Hepatocyte (in vitro differentiated cells): ENCODE measurements around the gene GSAP.

ENCODE experiments used
- EZH2 ChIP-seq: fragments of 200-600 bp; sonication (generic); IDR thresholded peaks from 2 replicates; pipeline ENCODE4 v1.6.1; 2016; ENCODE audit warnings: antibody characterized with exemption, mild to moderate bottlenecking, borderline replicate concordance
- EZH2phosphoT487 ChIP-seq: fragments of 200-600 bp; sonication (generic); IDR thresholded peaks from one replicate; pipeline ENCODE4 v1.6.1; 2018; ENCODE audit warnings: antibody characterized with exemption, mild to moderate bottlenecking, low read depth, moderate library complexity; ENCODE audit not compliant: unreplicated experiment, severe bottlenecking
- TF ChIP-seq, protein P1 (sequence below): fragments of 200-600 bp; sonication (generic); IDR thresholded peaks from 2 replicates; pipeline ENCODE4 v1.5.1; 2016; ENCODE audit warnings: antibody characterized with exemption, mild to moderate bottlenecking; ENCODE audit not compliant: poor library complexity

DNA sequence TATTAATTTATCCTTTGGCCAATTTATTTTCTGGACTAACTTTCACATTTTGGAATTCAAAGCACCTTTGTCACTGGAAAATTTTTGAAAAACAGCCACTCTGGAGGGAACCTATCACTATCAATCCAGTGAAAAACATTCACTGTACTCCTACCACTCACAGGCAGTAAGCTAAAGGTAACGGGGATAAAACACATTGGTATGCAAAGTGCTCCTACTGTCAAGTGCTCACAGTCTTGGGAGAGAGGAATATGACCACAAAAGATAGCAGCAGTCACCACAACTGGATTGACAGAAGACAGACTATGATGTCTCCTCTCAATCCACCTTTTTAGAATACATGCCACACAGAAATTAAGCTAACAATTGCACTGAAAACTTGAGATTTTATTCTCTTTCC lies 13.3 kb downstream of the GSAP start:
- TF ChIP-seq, protein P1, sequence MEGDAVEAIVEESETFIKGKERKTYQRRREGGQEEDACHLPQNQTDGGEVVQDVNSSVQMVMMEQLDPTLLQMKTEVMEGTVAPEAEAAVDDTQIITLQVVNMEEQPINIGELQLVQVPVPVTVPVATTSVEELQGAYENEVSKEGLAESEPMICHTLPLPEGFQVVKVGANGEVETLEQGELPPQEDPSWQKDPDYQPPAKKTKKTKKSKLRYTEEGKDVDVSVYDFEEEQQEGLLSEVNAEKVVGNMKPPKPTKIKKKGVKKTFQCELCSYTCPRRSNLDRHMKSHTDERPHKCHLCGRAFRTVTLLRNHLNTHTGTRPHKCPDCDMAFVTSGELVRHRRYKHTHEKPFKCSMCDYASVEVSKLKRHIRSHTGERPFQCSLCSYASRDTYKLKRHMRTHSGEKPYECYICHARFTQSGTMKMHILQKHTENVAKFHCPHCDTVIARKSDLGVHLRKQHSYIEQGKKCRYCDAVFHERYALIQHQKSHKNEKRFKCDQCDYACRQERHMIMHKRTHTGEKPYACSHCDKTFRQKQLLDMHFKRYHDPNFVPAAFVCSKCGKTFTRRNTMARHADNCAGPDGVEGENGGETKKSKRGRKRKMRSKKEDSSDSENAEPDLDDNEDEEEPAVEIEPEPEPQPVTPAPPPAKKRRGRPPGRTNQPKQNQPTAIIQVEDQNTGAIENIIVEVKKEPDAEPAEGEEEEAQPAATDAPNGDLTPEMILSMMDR = no peak
- no peak for TF ChIP-seq EZH2
- no peak for TF ChIP-seq EZH2phosphoT487
